ENCODE data around the gene RFPL4AL1.

The RFPL4AL1 gene

DNA sequence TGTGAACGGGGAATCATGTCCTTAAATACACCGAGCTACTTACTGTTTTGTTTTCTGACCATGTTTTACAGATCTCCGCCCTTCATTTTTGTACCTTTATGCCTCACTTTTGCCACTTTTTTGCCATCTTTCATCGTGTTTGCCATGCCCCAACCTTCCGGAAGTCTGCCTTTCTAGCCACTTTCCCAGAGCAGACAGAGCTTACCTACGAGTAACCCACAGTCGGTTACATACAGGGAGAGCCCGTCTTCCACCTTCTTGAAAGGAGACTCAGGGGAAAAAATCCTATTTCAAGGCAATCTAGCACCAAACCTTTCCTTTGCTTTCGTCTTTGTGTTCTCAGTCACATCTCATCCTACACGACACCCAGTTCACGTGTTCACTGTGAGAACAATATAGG lies 26.1 kb downstream of the RFPL4AL1 start:
- ChIA-PET POLR2A (no interaction called here), CTCF (interaction anchor here (0.6 kb wide), 1 partner anchor 1357 kb away, joined by 3 read pairs; no protein-coding TSS in a partner anchor)
- TF ChIP-seq, protein P1, sequence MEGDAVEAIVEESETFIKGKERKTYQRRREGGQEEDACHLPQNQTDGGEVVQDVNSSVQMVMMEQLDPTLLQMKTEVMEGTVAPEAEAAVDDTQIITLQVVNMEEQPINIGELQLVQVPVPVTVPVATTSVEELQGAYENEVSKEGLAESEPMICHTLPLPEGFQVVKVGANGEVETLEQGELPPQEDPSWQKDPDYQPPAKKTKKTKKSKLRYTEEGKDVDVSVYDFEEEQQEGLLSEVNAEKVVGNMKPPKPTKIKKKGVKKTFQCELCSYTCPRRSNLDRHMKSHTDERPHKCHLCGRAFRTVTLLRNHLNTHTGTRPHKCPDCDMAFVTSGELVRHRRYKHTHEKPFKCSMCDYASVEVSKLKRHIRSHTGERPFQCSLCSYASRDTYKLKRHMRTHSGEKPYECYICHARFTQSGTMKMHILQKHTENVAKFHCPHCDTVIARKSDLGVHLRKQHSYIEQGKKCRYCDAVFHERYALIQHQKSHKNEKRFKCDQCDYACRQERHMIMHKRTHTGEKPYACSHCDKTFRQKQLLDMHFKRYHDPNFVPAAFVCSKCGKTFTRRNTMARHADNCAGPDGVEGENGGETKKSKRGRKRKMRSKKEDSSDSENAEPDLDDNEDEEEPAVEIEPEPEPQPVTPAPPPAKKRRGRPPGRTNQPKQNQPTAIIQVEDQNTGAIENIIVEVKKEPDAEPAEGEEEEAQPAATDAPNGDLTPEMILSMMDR (IDR thresholded peaks at IDR 0.05; ENCODE audit: insufficient read depth, low read length, missing control alignments) = no peak
- DNase-seq (ENCODE audit: low read depth, low spot score) = no peak
- H3K4me3 ChIP-seq (ENCODE audit: low read depth, low read length) = no peak overlapping the region

DNA sequence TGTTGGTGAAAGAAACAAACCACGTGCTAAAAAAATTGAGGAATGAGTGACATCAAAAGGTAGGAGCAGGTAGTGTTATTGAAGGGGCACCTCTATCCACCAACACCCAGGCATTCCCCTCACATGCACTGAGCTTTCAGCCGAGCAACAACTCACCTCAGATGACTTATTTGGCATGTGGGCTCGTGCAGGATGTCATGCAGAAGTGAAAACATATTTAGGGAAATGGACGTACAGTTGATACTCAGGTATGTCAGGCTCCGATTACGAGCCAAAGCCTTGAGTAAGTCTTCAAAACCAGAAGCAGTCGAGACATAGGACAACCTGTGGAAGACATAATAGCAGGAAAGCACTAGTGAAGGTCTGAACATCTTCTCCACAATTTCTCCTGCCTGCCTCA lies 32.5 kb downstream of the RFPL4AL1 start:
- no peak overlapping the region for H3K4me3 ChIP-seq (ENCODE audit: low read depth, low read length)
- DNase-seq (ENCODE audit: low read depth, low spot score) = no peak
- TF ChIP-seq, protein P1 (IDR thresholded peaks at IDR 0.05; ENCODE audit: insufficient read depth, low read length, missing control alignments) = no peak
- POLR2A ChIA-PET = no interaction called here
- CTCF ChIA-PET = no interaction called here

DNA sequence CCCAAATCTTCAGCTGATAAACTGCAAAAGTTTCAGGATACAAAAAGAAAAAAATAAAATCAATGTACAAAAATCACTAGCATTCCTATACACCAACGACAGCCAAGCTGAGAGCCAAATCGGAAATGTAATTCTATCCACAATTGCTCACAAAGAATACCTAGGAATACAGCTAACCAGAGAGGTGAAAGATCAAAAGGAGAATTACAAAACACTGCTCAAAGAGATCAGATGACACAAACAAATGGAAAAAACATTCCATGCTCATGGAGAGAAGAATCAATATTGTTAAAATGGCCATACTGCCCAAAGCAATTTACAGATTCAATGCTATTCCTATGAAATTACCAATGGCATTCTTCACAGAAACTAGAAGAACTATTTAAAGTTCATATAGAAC lies 33.4 kb downstream of the RFPL4AL1 start:
- ChIA-PET POLR2A (no interaction called here), CTCF (interaction anchor here (0.6 kb wide), 1 partner anchor 1125 kb away, joined by 3 read pairs; no protein-coding TSS in a partner anchor)
- TF ChIP-seq, protein P1 (IDR thresholded peaks at IDR 0.05; ENCODE audit: insufficient read depth, low read length, missing control alignments) = no peak
- no peak for DNase-seq (ENCODE audit: low read depth, low spot score)
- H3K4me3 ChIP-seq (ENCODE audit: low read depth, low read length) = no peak overlapping the region

DNA sequence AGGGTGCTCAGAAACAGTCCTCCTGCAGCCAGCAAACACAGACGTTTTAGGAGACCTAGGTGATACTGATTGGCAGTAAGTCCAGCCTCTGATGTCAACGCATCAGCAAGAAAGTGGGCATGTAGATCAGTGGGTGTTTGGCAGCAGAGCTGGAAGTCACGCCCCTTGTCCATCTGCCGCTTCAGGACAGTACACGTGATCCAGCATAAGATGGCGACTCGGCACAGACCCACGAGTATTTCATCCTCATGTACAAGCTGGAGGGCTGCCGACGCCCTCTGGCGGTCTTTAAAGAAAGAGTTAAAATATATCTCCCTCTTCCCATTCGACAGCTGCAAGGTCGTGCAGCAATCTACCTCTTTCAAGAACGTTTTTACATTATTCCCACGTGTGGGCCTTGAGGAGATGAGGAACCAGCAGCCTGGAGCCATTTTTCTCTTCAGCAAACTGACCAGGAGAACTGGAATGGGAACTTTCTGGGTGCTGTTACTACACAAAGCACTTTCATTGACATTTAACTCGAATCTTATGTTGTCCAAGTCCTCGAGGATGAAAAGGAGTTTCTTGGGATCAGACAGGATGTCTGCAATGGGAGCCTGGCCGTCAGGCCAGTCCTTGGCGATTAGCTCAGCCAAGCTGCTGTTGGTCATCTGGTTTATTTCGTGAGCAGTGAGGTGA lies 40.6 kb downstream of the RFPL4AL1 start:
- H3K4me3 ChIP-seq (ENCODE audit: low read depth, low read length) = no peak overlapping the region
- DNase-seq (ENCODE audit: low read depth, low spot score) = no peak
- TF ChIP-seq, protein P1 (IDR thresholded peaks at IDR 0.05; ENCODE audit: insufficient read depth, low read length, missing control alignments) = no peak
- CTCF ChIA-PET = interaction anchor here (1.2 kb wide), 1 partner anchor 177 kb away, joined by 9 read pairs; no protein-coding TSS in a partner anchor
- POLR2A ChIA-PET = no interaction called here

DNA sequence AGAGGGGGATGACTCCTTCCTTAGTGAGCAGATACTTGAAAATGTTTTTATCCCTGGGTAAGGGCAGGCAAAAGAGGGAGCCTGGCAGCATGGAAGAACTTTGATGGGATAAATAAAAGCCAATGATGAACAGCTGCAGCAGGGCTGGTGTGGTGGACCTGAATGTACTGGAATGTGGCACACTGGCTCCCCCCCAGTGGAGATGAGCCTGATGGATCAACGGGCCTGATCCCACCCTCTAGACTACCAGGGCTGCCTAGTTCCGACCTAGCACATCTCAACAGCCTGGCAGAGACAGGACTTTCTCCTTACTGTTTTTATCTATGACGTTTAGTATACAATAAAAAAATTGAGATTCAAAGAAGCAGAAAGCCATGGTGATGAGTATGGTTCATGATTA lies 42.4 kb downstream of the RFPL4AL1 start:
- POLR2A ChIA-PET = no interaction called here
- TF ChIP-seq, protein P1 (IDR thresholded peaks at IDR 0.05; ENCODE audit: insufficient read depth, low read length, missing control alignments) = no peak
- CTCF ChIA-PET = no interaction called here
- DNase-seq (ENCODE audit: low read depth, low spot score) = no peak
- no peak overlapping the region for H3K4me3 ChIP-seq (ENCODE audit: low read depth, low read length)

DNA sequence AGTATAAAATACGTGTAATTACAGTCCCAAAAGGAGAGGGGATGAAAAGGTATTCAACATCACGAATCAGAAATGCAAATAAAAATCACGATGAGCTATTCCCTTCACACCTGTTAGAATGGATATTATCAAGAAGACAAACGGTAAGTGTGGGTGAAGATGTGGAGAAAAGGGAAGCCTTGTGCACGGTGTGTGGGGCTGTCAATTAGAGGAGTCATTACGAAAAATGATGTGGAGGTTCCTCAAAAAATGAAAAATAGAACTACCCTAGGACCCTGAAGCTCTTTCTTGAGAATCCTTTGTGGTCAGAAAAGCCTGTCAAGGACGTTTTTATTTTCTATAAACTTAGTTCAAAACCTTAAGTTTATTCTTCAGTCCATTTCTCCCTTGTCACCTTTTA lies 43.5 kb downstream of the RFPL4AL1 start:
- ChIA-PET CTCF (no interaction called here), POLR2A (no interaction called here)
- no peak overlapping the region for H3K4me3 ChIP-seq (ENCODE audit: low read depth, low read length)
- TF ChIP-seq, protein P1 (IDR thresholded peaks at IDR 0.05; ENCODE audit: insufficient read depth, low read length, missing control alignments) = no peak
- DNase-seq (ENCODE audit: low read depth, low spot score) = no peak

Data from AG04449 (cell line).